H1 (cell line): ENCODE measurements around the gene NAE1. TPM values are rescaled to one million over a fixed set of nuclear protein-coding genes. Genes with fewer than 3 reads are reported as not detected.

ENCODE experiments used
- CTCF ChIA-PET: fragments of 300-600 bp; sonication (Branson Sonifier 250); formaldehyde crosslinking; loops from one replicate; lab custom pipeline; 2021; ENCODE audit not compliant: partially characterized antibody; lab: Charles Lee
- POLR2A ChIA-PET: fragments of 300-600 bp; sonication (Branson Sonifier 250); formaldehyde crosslinking; loops from one replicate; lab custom pipeline; 2021; ENCODE audit warnings: inconsistent platforms; ENCODE audit not compliant: partially characterized antibody; lab: Charles Lee
- DNase-seq, 2 experiments: peaks; one replicate each; pipeline versions ENCODE4 v3.0.0 to v3.0.0-alpha.2; 2010 to 2022; ENCODE audit warnings: low spot score in 2 of 2, low read depth in 1 of 2, mixed read lengths in 1 of 2
- FAIRE-seq: peaks from 2 replicates; lab custom pipeline; 2011; peaks lifted over from hg19 to GRCh38; lab: Jason Lieb, UNC
- H2AFZ ChIP-seq: 2 replicates; pipeline ENCODE4 v1.8.1; 2012; ENCODE audit warnings: low read length, inconsistent platforms
- H2AK5ac ChIP-seq: 2 replicates; pipeline ENCODE4 v1.6.1; 2013; ENCODE audit warnings: low read depth, low read length
- H2BK120ac ChIP-seq: replicated peaks from 2 replicates; pipeline ENCODE3; 2013; ENCODE audit warnings: low read depth, low read length, inconsistent platforms
- H2BK12ac ChIP-seq: 2 replicates; pipeline ENCODE4 v1.6.1; 2013; ENCODE audit warnings: low read depth, low read length
- H2BK15ac ChIP-seq: 2 replicates; pipeline ENCODE4 v1.6.1; 2013; ENCODE audit warnings: low read length
- H2BK20ac ChIP-seq: 2 replicates; pipeline ENCODE4 v1.6.1; 2013; ENCODE audit warnings: low read length
- H2BK5ac ChIP-seq: 2 replicates; pipeline ENCODE4 v1.6.1; 2013; ENCODE audit warnings: low read depth, low read length
- H3K14ac ChIP-seq: 2 replicates; pipeline ENCODE4 v1.6.1; 2013; ENCODE audit warnings: inconsistent platforms; ENCODE audit not compliant: insufficient read length
- H3K18ac ChIP-seq: 2 replicates; pipeline ENCODE4 v1.6.1; 2013; ENCODE audit warnings: low read length; ENCODE audit errors: extremely low read depth
- H3K23ac ChIP-seq: 2 replicates; pipeline ENCODE4 v1.6.1; 2013; ENCODE audit warnings: inconsistent platforms; ENCODE audit not compliant: insufficient read length
- H3K23me2 ChIP-seq: 2 replicates; pipeline ENCODE4 v1.6.1; 2013; ENCODE audit warnings: low read depth, low read length
- H3K27ac ChIP-seq: 2 replicates; pipeline ENCODE4 v1.6.1; 2011; ENCODE audit warnings: low read depth, low read length, inconsistent platforms
- H3K27me3 ChIP-seq, 4 experiments: replicated peaks in 1 of 4; 1 replicate in 1 of 4; 2 replicates in 3 of 4; pipeline versions ENCODE4 v1.6.1 to v1.8.1; 2011 to 2013; ENCODE audit warnings: low read length in 3 of 4, mild to moderate bottlenecking in 3 of 4, inconsistent platforms in 2 of 4, mixed read lengths in 2 of 4, moderate library complexity in 1 of 4; ENCODE audit not compliant: control insufficient read depth in 3 of 4, insufficient read depth in 3 of 4; ENCODE audit errors: extremely low read depth in 1 of 4
- H3K36me3 ChIP-seq, 4 experiments: 2 replicates each; pipeline versions ENCODE4 v1.6.1 to v1.8.1; 2011 to 2013; ENCODE audit warnings: mild to moderate bottlenecking in 4 of 4, low read length in 3 of 4, moderate library complexity in 2 of 4, control low read depth in 1 of 4, inconsistent platforms in 1 of 4; ENCODE audit not compliant: insufficient read depth in 4 of 4, control insufficient read depth in 2 of 4
- H3K4ac ChIP-seq: replicated peaks from 2 replicates; pipeline ENCODE3; 2013; ENCODE audit warnings: low read length, low read depth, mixed read lengths, inconsistent platforms; ENCODE audit not compliant: insufficient read length
- H3K4me1 ChIP-seq, 4 experiments: replicated peaks in 1 of 4; 1 replicate in 1 of 4; 2 replicates in 3 of 4; pipeline versions ENCODE4 v1.6.1 to v1.8.1; 2011 to 2013; ENCODE audit warnings: low read length in 3 of 4, inconsistent platforms in 2 of 4, mixed read lengths in 1 of 4; ENCODE audit not compliant: insufficient read depth in 4 of 4, control insufficient read depth in 3 of 4
- H3K4me2 ChIP-seq, 2 experiments: 2 replicates each; pipeline versions ENCODE4 v1.6.1 to v1.8.1; 2011 to 2013; ENCODE audit warnings: low read depth in 2 of 2, low read length in 2 of 2, control low read depth in 1 of 2, inconsistent platforms in 1 of 2, mild to moderate bottlenecking in 1 of 2; ENCODE audit not compliant: insufficient read depth in 1 of 2
- H3K4me3 ChIP-seq, 4 experiments: fragments of 200-600, 300-600 bp in 1 of 4; sonication (generic), shearing (Covaris generic), sonication (Bioruptor Twin) in 1 of 4; 2 replicates each; pipeline versions ENCODE4 v1.5.1 to v1.8.1; 2011 to 2016; ENCODE audit warnings: low read length in 4 of 4, low read depth in 3 of 4, control low read depth in 2 of 4, inconsistent platforms in 2 of 4, mild to moderate bottlenecking in 2 of 4, mixed read lengths in 1 of 4, moderate library complexity in 1 of 4; ENCODE audit not compliant: insufficient read depth in 2 of 4; ENCODE audit errors: extremely low read depth in 1 of 4
- H3K56ac ChIP-seq: replicated peaks from 2 replicates; pipeline ENCODE3; 2013; ENCODE audit warnings: low read depth, mild to moderate bottlenecking, mixed read lengths, low read length, inconsistent platforms; ENCODE audit not compliant: insufficient read length
- H3K79me1 ChIP-seq: 2 replicates; pipeline ENCODE4 v1.6.1; 2013; ENCODE audit warnings: low read depth, low read length, control low read depth
- H3K79me2 ChIP-seq, 2 experiments: 2 replicates each; pipeline versions ENCODE4 v1.6.1 to v1.8.1; 2012 to 2013; ENCODE audit warnings: low read length in 2 of 2, mild to moderate bottlenecking in 2 of 2, inconsistent platforms in 1 of 2; ENCODE audit not compliant: insufficient read depth in 2 of 2, control insufficient read depth in 1 of 2
- H3K9ac ChIP-seq, 4 experiments: replicated peaks in 1 of 4; 1 replicate in 1 of 4; 2 replicates in 3 of 4; pipeline versions ENCODE4 v1.6.1 to v1.8.1; 2011 to 2013; ENCODE audit warnings: low read depth in 3 of 4, low read length in 3 of 4, control low read depth in 2 of 4, mild to moderate bottlenecking in 2 of 4, moderate library complexity in 2 of 4, inconsistent platforms in 1 of 4; ENCODE audit errors: extremely low read depth in 1 of 4
- H3K9me3 ChIP-seq, 2 experiments: 2 replicates each; pipeline versions ENCODE4 v1.6.1 to v1.8.1; 2012 to 2013; ENCODE audit warnings: mild to moderate bottlenecking in 2 of 2, moderate library complexity in 2 of 2, control low read depth in 1 of 2, inconsistent platforms in 1 of 2, low read depth in 1 of 2, low read length in 1 of 2, mixed read lengths in 1 of 2; ENCODE audit not compliant: insufficient read depth in 2 of 2
- H4K20me1 ChIP-seq, 2 experiments: replicated peaks in 1 of 2; 2 replicates each; pipeline versions ENCODE3 to v1.8.1; 2011 to 2013; ENCODE audit warnings: inconsistent platforms in 2 of 2, low read length in 2 of 2, mild to moderate bottlenecking in 1 of 2; ENCODE audit not compliant: insufficient read depth in 2 of 2, control insufficient read depth in 1 of 2
- H4K5ac ChIP-seq: 2 replicates; pipeline ENCODE4 v1.6.1; 2013; ENCODE audit warnings: low read length, low read depth, mixed read lengths, inconsistent platforms; ENCODE audit not compliant: insufficient read length
- H4K8ac ChIP-seq: 2 replicates; pipeline ENCODE4 v1.8.0; 2013; ENCODE audit warnings: mild to moderate bottlenecking, moderate library complexity, low read length, inconsistent platforms; ENCODE audit not compliant: insufficient read depth; ENCODE audit errors: extremely low read depth
- H4K91ac ChIP-seq: replicated peaks from 2 replicates; pipeline ENCODE3; 2013; ENCODE audit warnings: low read length, mixed read lengths, inconsistent platforms; ENCODE audit not compliant: insufficient read length
- ASH2L ChIP-seq: fragments of 200-600, 300-600 bp; sonication (generic); IDR thresholded peaks from one replicate; pipeline ENCODE4 v1.7.1; 2017; ENCODE audit warnings: low read length
- CTBP2 ChIP-seq: IDR thresholded peaks from 2 replicates; pipeline ENCODE4 v1.7.0; 2011; ENCODE audit warnings: borderline replicate concordance, mild to moderate bottlenecking, moderate library complexity, mixed read lengths, low read length; ENCODE audit not compliant: insufficient read depth, insufficient read length
- HDAC2 ChIP-seq, 2 experiments: fragments of 300-600 bp in 1 of 2; sonication (generic) in 1 of 2; IDR thresholded peaks; 2 replicates each; pipeline ENCODE4 v1.6.1; 2011 to 2012; ENCODE audit warnings: low read depth in 2 of 2, low read length in 2 of 2, mild to moderate bottlenecking in 2 of 2, moderate library complexity in 2 of 2, borderline replicate concordance in 1 of 2, inconsistent platforms in 1 of 2
- JUND ChIP-seq: IDR thresholded peaks from 2 replicates; pipeline ENCODE4 v1.6.1; 2011; ENCODE audit warnings: mild to moderate bottlenecking, improper control_type of control experiment, low read length
- KDM5A ChIP-seq: fragments of 200-600 bp; IDR thresholded peaks from 2 replicates; pipeline ENCODE4 v1.7.1; 2012; ENCODE audit warnings: mild to moderate bottlenecking, low read length, inconsistent platforms, mixed read lengths
- MAX ChIP-seq: IDR thresholded peaks from 2 replicates; pipeline ENCODE4 v1.6.1; 2012; ENCODE audit warnings: inconsistent platforms
- RBBP5 ChIP-seq: IDR thresholded peaks from 2 replicates; pipeline ENCODE4 v1.7.1; 2012; ENCODE audit warnings: low read depth, mild to moderate bottlenecking, inconsistent platforms, low read length, moderate library complexity, borderline replicate concordance
- RXRA ChIP-seq: IDR thresholded peaks from 2 replicates; pipeline ENCODE4 v1.6.1; 2011; ENCODE audit warnings: low read depth, mild to moderate bottlenecking, low read length, moderate library complexity; ENCODE audit not compliant: insufficient read depth
- SIX5 ChIP-seq: IDR thresholded peaks from 2 replicates; pipeline ENCODE4 v1.6.1; 2011; ENCODE audit warnings: mild to moderate bottlenecking, low read depth, low read length
- SRF ChIP-seq: IDR thresholded peaks from 2 replicates; pipeline ENCODE4 v1.6.1; 2011; ENCODE audit warnings: mild to moderate bottlenecking, low read depth, low read length, moderate library complexity
- WGBS, 2 experiments: shearing (Covaris generic) in 1 of 2; methylation state at CpG; one replicate each; pipeline versions ENCODE4 v1.1.6 to v1.1.7; 2013 to 2015; ENCODE audit warnings: low lambda C conversion rate in 2 of 2, mixed read lengths in 2 of 2, inconsistent platforms in 1 of 2, low coverage in 1 of 2, missing lambda C conversion rate in 1 of 2; ENCODE audit not compliant: insufficient replicate concordance in 2 of 2, insufficient coverage in 1 of 2, insufficient read length in 1 of 2; ENCODE audit errors: extremely low coverage in 1 of 2, missing lambda C conversion rate in 1 of 2; 5-methylcytosine and 5-hydroxymethylcytosine counted together
- polyA plus RNA-seq, 7 experiments: library from polyadenylated mRNA; depleted of rRNA in 3 of 7; stranded (reverse) in 5 of 7; unstranded in 2 of 7; fragments of >200 nt in 5 of 7; fragments of 200-250 nt in 2 of 7; gene quantifications; 1 replicate in 5 of 7; 2 replicates in 1 of 7; 4 replicates in 1 of 7; pipeline versions ENCODE4 v1.2.1 to v1.2.3, GENCODE V29; 2011 to 2013; ENCODE audit warnings: missing spikeins in 2 of 7, mixed read lengths in 2 of 7
- total RNA-seq: library from RNA; stranded (reverse); fragmentation: NEBNext Ultra II Directional; extraction: Animal tissue kit (Norgen Biotek cat#: 25700); gene quantifications from 2 replicates; pipeline ENCODE4 v1.2.1, GENCODE V29; 2021
- TF ChIP-seq, protein P1 (sequence below): IDR thresholded peaks from 2 replicates; pipeline ENCODE4 v1.6.1; 2011; ENCODE audit warnings: low read length, improper control_type of control experiment

Gene NAE1
- total and polyA plus RNA-seq, 2 of the 8 experiments (the other 6 are each of a cell fraction or from before 2014, with no cell fraction given), result 66.6 to 155 TPM

- Histone ChIP-seq H3K4me1 (peaks cover 0 to 2% (median 0%) of the 10 kb centered on the region in 4 experiments; a peak in 1 of 7 replicates), H3K4me2 (no peak overlapping the region), H3K4ac (no peak overlapping the region), H3K18ac (no peak overlapping the region), H2AK5ac (no peak overlapping the region), H3K4me3 (no peak overlapping the region), H2BK15ac (no peak overlapping the region), H3K27ac (no peak overlapping the region), H4K5ac (no peak overlapping the region), H3K9ac (no peak overlapping the region), H3K9me3 (no peaks in the 10 kb centered on the region), H4K91ac (no peak overlapping the region), H3K56ac (no peak overlapping the region), H2AFZ (no peak overlapping the region), H4K8ac (no peak overlapping the region), H3K14ac (no peak overlapping the region), H2BK120ac (no peak overlapping the region), H3K79me1 (no peaks in the 10 kb centered on the region), H3K23me2 (no peaks in the 10 kb centered on the region), H2BK20ac (no peak overlapping the region), H2BK5ac (no peak overlapping the region), H2BK12ac (no peak overlapping the region), H3K27me3 (peaks cover 7 to 19% (median 12%) of the 10 kb centered on the region in 4 experiments), H3K36me3 (no peaks in the 10 kb centered on the region), H3K79me2 (no peaks in the 10 kb centered on the region), H4K20me1 (peaks cover 0 to 3% of the 10 kb centered on the region in 2 experiments), H3K23ac (no peak overlapping the region)
- DNase-seq (no peak), FAIRE-seq (no peak)
- 87% methylated on average over 10 of the region's 14 CpGs; no CpG with 5 or more reads in 1 of the 2 experiments for WGBS, 2 experiments
- ChIA-PET CTCF (interaction anchor here (0.6 to 13.4 kb wide), 10 partner anchors 10 to 124 kb away, joined by 3 to 162 read pairs (median 4); partner anchors contain the start of genes NAE1 and PDP2), POLR2A (interaction anchor here (1.1 to 2.0 kb wide), 3 partner anchors 9 to 20 kb away, joined by 4 to 6 read pairs (median 4); partner anchors contain the start of gene NAE1)
- no peak for TF ChIP-seq ASH2L
- TF ChIP-seq, protein P1, sequence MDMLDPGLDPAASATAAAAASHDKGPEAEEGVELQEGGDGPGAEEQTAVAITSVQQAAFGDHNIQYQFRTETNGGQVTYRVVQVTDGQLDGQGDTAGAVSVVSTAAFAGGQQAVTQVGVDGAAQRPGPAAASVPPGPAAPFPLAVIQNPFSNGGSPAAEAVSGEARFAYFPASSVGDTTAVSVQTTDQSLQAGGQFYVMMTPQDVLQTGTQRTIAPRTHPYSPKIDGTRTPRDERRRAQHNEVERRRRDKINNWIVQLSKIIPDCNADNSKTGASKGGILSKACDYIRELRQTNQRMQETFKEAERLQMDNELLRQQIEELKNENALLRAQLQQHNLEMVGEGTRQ, result no peak
- TF ChIP-seq HDAC2 (IDR thresholded peaks at IDR 0.05; ENCODE audit: borderline replicate concordance in 1 of 2, low read depth in 2 of 2, low read length in 2 of 2), result no peak
- no peak for TF ChIP-seq RBBP5
- no peak for TF ChIP-seq JUND
- TF ChIP-seq SIX5, result no peak
- no peak for TF ChIP-seq MAX
- TF ChIP-seq CTBP2, result no peak
- TF ChIP-seq KDM5A, result no peak
- TF ChIP-seq RXRA, result no peak
- no peak for TF ChIP-seq SRF
These were observed 19.5 kb upstream of the NAE1 start for GRCh38 chr16:66850115-66850815.
